Retina (tissue), 1 donor: ENCODE data around the gene ANKRD9.
A peak's percentile ranks its signal among the peaks of the same experiment; 100 is the strongest.
"Not testable (repeated sequence)": the region's sequence is repeated elsewhere in the genome, so short reads cannot be mapped to it uniquely, and the experiment has no call there.

Source experiments
- DNase-seq: peaks from one replicate; pipeline ENCODE4 v3.0.0-alpha.2; 2016

ANKRD9 gene

GRCh38 chr14:102509746-102510615 lies at the start of gene ANKRD9:
TSS of gene ANKRD9 (minus strand) at chr14:102509776. CDS start at chr14:102507889, 1,887 bp downstream.
- peak; percentile 81 for DNase-seq

- no peak for DNase-seq
Measured at GRCh38 chr14:102558556-102558955, 49.0 kb upstream of the ANKRD9 start.

GRCh38 chr14:102557434-102558226 lies 48.1 kb upstream of the ANKRD9 start:
- DNase-seq, result no peak

- no peak for DNase-seq
Measured at GRCh38 chr14:102556098-102556677, 46.6 kb upstream of the ANKRD9 start.

GRCh38 chr14:102554821-102555819 lies 45.5 kb upstream of the ANKRD9 start:
- DNase-seq, result peak; percentile 80

- DNase-seq, result no peak
Measured at GRCh38 chr14:102551995-102552705, 42.6 kb upstream of the ANKRD9 start.

- not testable (repeated sequence) for DNase-seq
Measured at GRCh38 chr14:102550927-102551401, 41.4 kb upstream of the ANKRD9 start.

GRCh38 chr14:102548616-102549240 lies 39.2 kb upstream of the ANKRD9 start:
- no peak for DNase-seq

- DNase-seq, result peak; percentile 27
Measured at GRCh38 chr14:102545461-102546265, 36.1 kb upstream of the ANKRD9 start.

- no peak for DNase-seq
Measured at GRCh38 chr14:102544747-102545460, 35.3 kb upstream of the ANKRD9 start.

- DNase-seq, result peak; percentile 42
Measured at GRCh38 chr14:102544046-102544746, 34.6 kb upstream of the ANKRD9 start.

- DNase-seq, result no peak
Measured at GRCh38 chr14:102541771-102542170, 32.2 kb upstream of the ANKRD9 start.

- not testable (repeated sequence) for DNase-seq
Measured at GRCh38 chr14:102541029-102541491, 31.5 kb upstream of the ANKRD9 start.

GRCh38 chr14:102540315-102541028 lies 30.9 kb upstream of the ANKRD9 start:
- no peak for DNase-seq

- no peak for DNase-seq
Measured at GRCh38 chr14:102539544-102540314, 30.2 kb upstream of the ANKRD9 start.

- DNase-seq, result no peak
Measured at GRCh38 chr14:102538602-102539543, 29.3 kb upstream of the ANKRD9 start.
